Gastroesophageal sphincter (tissue), 3 donors: ENCODE results near the gene CBFB.

ENCODE experiments used
- EP300 ChIP-seq: sonication (generic); formaldehyde crosslinking; IDR thresholded peaks from one replicate; pipeline ENCODE4 v1.6.1; 2017; ENCODE audit warnings: antibody characterized with exemption, mild to moderate bottlenecking
- POLR2A ChIP-seq, 2 donors: fragments of 450-650 bp; IDR thresholded peaks; one replicate each; pipeline ENCODE4 v1.6.1; 2017; ENCODE audit warnings: antibody characterized with exemption in 2 of 2, mild to moderate bottlenecking in 2 of 2, moderate library complexity in 1 of 2
- TF ChIP-seq, protein P1 (sequence below), 4 experiments: fragments of 200-600 bp in 2 of 4; fragments of 450-650 bp in 2 of 4; sonication (generic) in 1 of 4; IDR thresholded peaks; one replicate each; pipeline ENCODE4 v1.5.1; 2017 to 2019; ENCODE audit warnings: antibody characterized with exemption in 4 of 4, mild to moderate bottlenecking in 2 of 4, moderate library complexity in 2 of 4

DNA sequence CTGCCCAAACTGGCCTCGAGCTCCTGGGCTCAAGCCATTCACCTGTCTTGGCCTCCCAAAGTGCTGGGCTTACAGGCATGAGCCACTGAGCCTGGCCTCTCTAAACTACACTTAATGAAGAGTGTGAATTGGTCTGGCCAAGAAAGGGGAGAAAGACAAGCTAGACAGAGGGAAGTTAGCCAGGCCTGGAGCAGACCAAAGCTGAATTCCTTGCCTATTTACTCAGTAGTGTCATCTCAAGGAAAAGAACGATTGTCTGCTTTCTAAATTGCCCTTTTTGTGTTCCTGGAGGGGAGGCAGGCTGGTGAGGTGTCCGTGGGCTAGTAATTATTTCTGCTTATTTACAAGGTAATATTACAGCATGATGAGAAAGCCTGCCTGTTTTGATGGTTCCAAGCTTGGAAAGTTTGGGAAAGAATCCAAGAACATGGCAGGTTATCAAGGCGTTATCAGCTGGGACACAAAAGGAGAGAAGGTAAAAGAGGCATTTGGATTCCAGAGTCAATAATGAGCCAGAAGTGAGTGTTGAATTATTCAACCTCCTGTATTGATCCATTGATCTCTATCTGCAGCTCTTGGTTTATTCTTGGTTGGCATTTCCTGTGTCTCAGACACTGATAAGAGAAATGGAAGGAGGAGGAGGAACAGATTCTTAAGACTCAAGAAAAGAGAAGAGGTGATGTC lies 6.3 kb upstream of the CBFB start:
- TF ChIP-seq POLR2A (IDR thresholded peaks at IDR 0.05) (no peak), EP300 (no peak)
- TF ChIP-seq, protein P1, sequence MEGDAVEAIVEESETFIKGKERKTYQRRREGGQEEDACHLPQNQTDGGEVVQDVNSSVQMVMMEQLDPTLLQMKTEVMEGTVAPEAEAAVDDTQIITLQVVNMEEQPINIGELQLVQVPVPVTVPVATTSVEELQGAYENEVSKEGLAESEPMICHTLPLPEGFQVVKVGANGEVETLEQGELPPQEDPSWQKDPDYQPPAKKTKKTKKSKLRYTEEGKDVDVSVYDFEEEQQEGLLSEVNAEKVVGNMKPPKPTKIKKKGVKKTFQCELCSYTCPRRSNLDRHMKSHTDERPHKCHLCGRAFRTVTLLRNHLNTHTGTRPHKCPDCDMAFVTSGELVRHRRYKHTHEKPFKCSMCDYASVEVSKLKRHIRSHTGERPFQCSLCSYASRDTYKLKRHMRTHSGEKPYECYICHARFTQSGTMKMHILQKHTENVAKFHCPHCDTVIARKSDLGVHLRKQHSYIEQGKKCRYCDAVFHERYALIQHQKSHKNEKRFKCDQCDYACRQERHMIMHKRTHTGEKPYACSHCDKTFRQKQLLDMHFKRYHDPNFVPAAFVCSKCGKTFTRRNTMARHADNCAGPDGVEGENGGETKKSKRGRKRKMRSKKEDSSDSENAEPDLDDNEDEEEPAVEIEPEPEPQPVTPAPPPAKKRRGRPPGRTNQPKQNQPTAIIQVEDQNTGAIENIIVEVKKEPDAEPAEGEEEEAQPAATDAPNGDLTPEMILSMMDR (IDR thresholded peaks at IDR 0.05), result no peak
